Measurements from ENCODE around the gene FARP1.

The FARP1 gene

DNA sequence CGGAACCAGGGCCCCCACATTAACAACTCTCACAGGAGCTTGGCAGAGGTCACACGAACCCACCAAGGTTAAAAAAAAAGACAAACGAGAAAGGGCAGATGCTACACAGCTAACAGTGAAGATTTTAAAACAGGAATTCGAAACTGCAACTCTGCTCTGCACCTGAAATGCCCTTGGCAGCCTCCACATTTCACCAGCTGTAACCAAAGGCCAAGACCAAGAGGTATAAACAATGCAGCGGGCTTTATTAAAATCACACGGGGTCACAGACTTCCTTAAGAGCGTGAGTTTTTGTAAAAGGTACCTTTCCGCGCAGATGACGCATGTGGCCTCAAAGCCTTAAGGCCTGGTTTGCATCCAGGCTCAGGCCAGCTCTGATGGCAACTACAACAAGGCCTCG, 345.8 kb downstream of the FARP1 start:
- Histone ChIP-seq H3K4me1 (ENCODE audit: control insufficient read depth, insufficient read depth, low read length) (peaks cover 58% of the 10 kb centered on the region), H3K27me3 (ENCODE audit: control insufficient read depth, insufficient read depth, low read length) (no peaks in the 10 kb centered on the region), H3K36me3 (ENCODE audit: control insufficient read depth, insufficient read depth, low read length) (no peaks in the 10 kb centered on the region), H3K4me3 (ENCODE audit: low read length) (no peak overlapping the region), H3K9ac (ENCODE audit: low read length) (no peak overlapping the region), H3K9me3 (ENCODE audit: control insufficient read depth, low read length) (no peaks in the 10 kb centered on the region)

DNA sequence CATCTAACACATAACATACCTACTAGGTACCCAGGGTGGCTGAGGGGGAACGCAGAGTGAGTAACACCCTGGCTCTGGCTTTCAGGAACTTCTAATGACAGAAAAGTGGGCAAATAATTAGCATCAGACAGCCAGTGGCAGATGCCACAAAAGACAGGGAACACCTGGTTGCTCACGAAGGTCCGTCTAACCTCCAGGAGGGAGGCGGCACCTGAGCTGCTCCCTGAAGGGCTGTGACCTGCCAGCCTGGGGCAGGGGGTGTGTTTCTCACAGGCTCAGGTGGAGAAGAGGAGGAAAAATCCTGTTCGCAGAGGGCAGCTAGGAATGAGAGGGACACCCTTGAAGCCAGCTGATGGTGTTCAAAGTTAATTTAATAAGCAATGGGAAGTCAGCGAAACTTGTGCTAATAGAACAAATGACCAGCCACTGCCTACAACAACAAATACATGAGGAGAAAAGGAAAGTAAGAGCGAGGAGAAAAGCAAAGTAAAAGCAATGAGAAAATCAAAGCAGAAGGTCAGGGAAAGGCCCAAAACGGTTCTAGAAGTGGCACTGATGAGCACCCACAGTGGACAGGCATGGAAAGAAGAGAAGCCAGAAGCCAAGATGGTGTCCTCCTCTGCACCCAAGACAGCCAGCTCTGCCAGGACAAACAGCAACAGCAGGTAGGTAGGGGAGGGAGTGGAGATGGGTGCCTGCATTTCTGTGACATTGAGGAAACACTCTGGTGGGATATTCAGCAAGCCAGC, 346.7 kb downstream of the FARP1 start:
- Histone ChIP-seq H3K36me3 (ENCODE audit: control insufficient read depth, insufficient read depth, low read length) (no peaks in the 10 kb centered on the region), H3K27me3 (ENCODE audit: control insufficient read depth, insufficient read depth, low read length) (no peaks in the 10 kb centered on the region), H3K4me3 (ENCODE audit: low read length) (no peak overlapping the region), H3K9me3 (ENCODE audit: control insufficient read depth, low read length) (no peaks in the 10 kb centered on the region), H3K9ac (ENCODE audit: low read length) (peak overlapping the region; percentile 1), H3K4me1 (ENCODE audit: control insufficient read depth, insufficient read depth, low read length) (peaks cover 49% of the 10 kb centered on the region)

DNA sequence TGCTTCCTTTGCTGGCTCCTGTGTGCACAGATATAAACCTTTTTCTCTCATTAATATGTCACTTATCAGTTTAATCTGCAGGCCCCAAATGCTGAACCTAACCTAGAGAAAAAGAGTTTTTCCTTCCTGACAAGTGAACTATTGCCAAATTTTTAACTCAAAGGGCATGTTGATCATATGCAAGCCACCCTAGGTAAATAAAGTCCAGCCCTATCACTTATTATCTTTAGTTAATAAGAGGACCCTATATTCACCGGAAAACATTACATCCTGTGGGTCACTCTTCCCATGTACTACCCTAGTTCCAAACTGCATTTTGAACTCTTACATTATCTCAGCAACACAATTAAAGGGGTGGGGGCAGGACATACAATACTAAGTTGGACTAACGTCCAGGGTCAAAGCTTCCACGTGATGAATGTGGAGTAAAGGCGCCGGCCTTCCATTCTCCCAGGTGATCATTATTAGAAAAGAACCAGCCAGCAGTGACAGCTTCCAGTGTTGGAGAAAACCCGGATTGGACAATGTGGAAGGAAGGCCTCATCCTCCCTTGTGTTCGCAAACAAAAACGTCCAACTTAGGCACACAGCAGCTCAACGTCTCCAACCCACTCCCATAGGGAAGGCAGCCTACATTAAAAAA, 347.4 kb downstream of the FARP1 start:
- H3K4me1 ChIP-seq (ENCODE audit: control insufficient read depth, insufficient read depth, low read length): peaks cover 42% of the 10 kb centered on the region
- peak overlapping the region; percentile 1 for H3K9ac ChIP-seq (ENCODE audit: low read length)
- no peaks in the 10 kb centered on the region for H3K27me3 ChIP-seq (ENCODE audit: control insufficient read depth, insufficient read depth, low read length)
- no peak overlapping the region for H3K4me3 ChIP-seq (ENCODE audit: low read length)
- H3K36me3 ChIP-seq (ENCODE audit: control insufficient read depth, insufficient read depth, low read length): no peaks in the 10 kb centered on the region
- H3K9me3 ChIP-seq (ENCODE audit: control insufficient read depth, low read length): no peaks in the 10 kb centered on the region

DNA sequence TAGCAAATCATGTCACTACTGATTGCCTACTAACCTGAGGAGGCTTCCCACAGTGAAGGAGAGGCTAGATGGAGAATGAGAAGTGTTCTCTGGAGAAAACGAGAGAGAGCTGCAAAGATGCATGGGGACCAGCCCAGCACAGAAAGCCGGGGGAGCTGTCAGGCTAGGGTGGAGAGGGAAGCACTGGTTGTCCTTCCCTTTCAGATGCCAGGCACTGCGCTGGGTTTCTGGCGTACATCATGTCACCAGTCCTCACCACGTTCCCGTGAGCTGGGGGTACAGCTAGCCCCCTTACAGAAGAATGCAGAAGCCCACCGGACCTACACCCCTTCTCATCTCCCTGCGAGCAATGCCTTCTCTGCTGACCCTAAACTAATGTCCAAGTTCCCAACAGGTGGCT, 348.0 kb downstream of the FARP1 start:
- H3K4me1 ChIP-seq (ENCODE audit: control insufficient read depth, insufficient read depth, low read length): peaks cover 41% of the 10 kb centered on the region
- no peaks in the 10 kb centered on the region for H3K27me3 ChIP-seq (ENCODE audit: control insufficient read depth, insufficient read depth, low read length)
- no peaks in the 10 kb centered on the region for H3K9me3 ChIP-seq (ENCODE audit: control insufficient read depth, low read length)
- no peak overlapping the region for H3K9ac ChIP-seq (ENCODE audit: low read length)
- H3K4me3 ChIP-seq (ENCODE audit: low read length): no peak overlapping the region
- no peaks in the 10 kb centered on the region for H3K36me3 ChIP-seq (ENCODE audit: control insufficient read depth, insufficient read depth, low read length)

DNA sequence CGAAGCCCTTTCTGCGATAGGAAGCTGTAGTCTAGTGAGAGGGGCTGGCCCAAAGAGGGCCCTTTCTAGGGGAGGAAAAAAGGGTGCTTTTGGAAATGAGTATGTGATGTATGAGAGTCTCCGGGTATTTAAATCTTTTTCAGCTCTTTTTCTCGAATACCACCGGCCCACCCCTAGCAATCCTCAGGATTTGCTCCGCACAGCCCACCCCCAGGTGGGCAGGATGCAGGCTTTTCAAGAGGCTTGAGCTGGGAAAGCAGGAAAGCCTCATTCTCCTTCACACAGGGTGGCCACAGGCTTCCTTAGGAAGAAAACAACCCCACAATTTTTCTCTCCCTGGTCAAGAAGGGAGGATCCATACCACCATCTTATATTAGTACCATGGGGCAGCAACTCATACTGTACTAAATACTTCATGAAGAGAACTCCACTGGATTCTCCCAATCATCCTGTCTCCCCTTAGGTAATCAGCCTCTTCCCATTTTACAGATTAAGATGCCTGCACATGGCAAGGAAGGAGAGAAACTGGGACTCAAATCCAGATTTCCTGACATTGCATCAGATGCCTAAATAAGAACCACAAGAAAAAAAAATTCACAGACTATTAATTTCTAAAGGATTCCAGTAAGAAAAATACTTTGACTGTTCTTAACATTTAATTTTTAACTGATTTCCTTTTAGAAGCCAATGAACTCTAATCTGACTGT, 349.6 kb downstream of the FARP1 start:
- Histone ChIP-seq H3K36me3 (ENCODE audit: control insufficient read depth, insufficient read depth, low read length) (no peaks in the 10 kb centered on the region), H3K4me3 (ENCODE audit: low read length) (no peak overlapping the region), H3K9me3 (ENCODE audit: control insufficient read depth, low read length) (no peaks in the 10 kb centered on the region), H3K9ac (ENCODE audit: low read length) (no peak overlapping the region), H3K4me1 (ENCODE audit: control insufficient read depth, insufficient read depth, low read length) (peaks cover 44% of the 10 kb centered on the region), H3K27me3 (ENCODE audit: control insufficient read depth, insufficient read depth, low read length) (no peaks in the 10 kb centered on the region)

DNA sequence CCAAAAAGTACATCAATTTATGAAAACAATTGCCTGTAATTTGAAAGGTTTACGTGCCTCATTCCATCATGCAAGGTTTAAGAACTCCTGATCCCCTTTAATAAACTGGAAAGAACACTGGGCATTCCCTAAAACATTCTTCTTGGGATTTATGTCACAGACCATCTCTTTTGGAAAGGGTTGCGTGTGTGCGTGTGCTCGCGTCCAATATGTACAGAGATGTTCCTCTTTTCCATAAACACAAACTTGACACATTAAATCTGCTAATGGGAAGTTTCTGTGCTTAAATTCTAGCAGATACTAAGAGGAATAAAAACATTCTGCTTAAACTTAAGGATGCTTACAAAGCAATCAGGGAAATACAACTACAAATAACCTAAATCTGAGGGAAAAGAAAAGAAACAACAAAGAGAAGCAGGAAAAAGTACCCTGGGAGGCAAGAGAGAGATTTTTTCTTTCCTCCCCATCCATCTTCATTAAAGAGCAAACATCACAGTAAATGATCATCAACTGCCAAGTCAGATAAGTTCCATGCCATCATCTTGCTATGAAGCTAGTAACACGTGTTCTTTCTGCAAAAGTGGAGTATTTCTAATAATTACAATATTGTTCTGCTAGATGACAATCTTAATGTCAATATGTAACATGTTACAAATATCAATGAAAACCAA, 350.3 kb downstream of the FARP1 start:
- no peaks in the 10 kb centered on the region for H3K36me3 ChIP-seq (ENCODE audit: control insufficient read depth, insufficient read depth, low read length)
- H3K9me3 ChIP-seq (ENCODE audit: control insufficient read depth, low read length): no peaks in the 10 kb centered on the region
- peaks cover 44% of the 10 kb centered on the region for H3K4me1 ChIP-seq (ENCODE audit: control insufficient read depth, insufficient read depth, low read length)
- H3K4me3 ChIP-seq (ENCODE audit: low read length): no peak overlapping the region
- H3K9ac ChIP-seq (ENCODE audit: low read length): no peak overlapping the region
- H3K27me3 ChIP-seq (ENCODE audit: control insufficient read depth, insufficient read depth, low read length): no peaks in the 10 kb centered on the region

DNA sequence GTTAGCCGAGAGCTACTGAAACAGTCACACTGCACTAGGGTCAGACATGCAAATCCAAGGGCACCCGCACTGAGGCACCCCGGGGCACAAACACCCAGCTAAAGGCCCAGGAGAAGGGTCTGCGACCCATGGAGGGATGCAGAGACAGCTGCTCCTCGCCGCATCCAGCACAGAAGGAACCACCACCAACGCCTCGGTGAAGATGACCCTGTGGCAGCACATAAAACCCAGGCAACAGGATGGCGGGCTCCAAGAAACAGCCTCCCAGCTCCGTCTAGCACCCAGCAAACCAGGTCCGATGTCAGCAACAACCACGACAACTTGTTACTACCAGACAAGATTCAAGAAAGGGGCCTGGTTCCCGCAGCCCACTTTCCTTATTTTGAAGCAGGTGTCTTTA, 351.9 kb downstream of the FARP1 start:
- H3K4me1 ChIP-seq (ENCODE audit: control insufficient read depth, insufficient read depth, low read length): peaks cover 33% of the 10 kb centered on the region

DNA sequence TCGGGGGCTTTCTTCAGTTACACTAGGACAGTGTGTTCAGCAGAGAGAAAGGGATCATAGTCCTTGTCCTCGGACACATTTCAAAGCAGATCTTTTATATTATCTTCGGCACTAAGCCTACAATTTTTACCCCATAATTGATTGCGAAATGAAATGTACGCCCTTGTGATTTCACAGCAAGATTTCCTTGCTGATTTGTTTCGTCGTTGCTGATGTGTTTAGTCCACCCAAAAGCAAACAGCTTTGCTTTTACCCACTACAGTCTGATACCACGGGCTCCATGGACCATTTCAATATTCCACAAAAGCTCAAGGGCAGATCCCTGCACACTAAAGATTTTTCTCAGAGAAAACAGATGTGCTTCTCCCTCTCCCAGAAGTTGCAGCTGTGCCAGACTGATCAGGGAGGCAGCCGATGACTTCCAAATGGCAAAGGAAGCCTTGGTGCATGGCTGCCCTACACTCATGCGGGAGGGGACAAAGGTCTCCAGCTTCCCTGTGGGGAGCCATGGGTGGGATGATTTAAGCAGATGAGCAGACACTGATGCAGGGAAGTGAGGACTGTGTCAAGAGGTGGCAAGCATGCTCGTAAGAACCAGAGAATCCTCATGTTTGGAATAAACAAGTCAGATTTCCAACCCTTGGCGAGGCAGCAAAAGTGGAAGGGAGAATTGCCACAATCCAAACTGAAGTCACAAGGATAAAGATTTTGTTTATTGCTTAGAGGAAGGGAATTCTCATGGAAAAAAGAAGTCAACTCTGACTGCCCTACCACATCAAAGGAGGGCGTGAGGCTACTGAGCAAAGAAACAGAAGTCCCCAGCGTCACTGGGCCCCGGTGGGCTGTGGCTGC, 353.0 kb downstream of the FARP1 start:
- H3K9me3 ChIP-seq (ENCODE audit: control insufficient read depth, low read length): no peaks in the 10 kb centered on the region
- H3K4me3 ChIP-seq (ENCODE audit: low read length): no peak overlapping the region
- no peaks in the 10 kb centered on the region for H3K27me3 ChIP-seq (ENCODE audit: control insufficient read depth, insufficient read depth, low read length)
- H3K4me1 ChIP-seq (ENCODE audit: control insufficient read depth, insufficient read depth, low read length): peaks cover 22% of the 10 kb centered on the region
- peak overlapping the region; percentile 25 for H3K9ac ChIP-seq (ENCODE audit: low read length)
- H3K36me3 ChIP-seq (ENCODE audit: control insufficient read depth, insufficient read depth, low read length): no peaks in the 10 kb centered on the region

More for the DNA sequence above, 351.9 kb downstream of the FARP1 start:
- no peaks in the 10 kb centered on the region for H3K36me3 ChIP-seq (ENCODE audit: control insufficient read depth, insufficient read depth, low read length)
- H3K9ac ChIP-seq (ENCODE audit: low read length): no peak overlapping the region
- H3K9me3 ChIP-seq (ENCODE audit: control insufficient read depth, low read length): no peaks in the 10 kb centered on the region
- H3K4me3 ChIP-seq (ENCODE audit: low read length): no peak overlapping the region
- no peaks in the 10 kb centered on the region for H3K27me3 ChIP-seq (ENCODE audit: control insufficient read depth, insufficient read depth, low read length)

DNA sequence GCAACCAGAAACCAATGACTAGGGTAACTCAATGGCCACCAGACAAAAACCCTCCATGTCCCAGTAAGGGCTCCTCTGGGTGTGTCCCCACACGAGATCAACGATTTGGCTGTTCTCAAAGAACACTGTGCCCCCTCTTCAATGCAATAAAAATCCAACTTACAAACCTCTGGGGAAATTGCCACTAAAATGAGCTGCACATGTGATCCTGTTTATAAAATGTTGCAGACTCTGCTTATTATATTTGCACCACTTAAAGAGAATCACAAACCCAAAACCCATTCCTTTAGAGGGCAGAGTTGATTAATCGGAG, 353.5 kb downstream of the FARP1 start:
- Histone ChIP-seq H3K4me1 (ENCODE audit: control insufficient read depth, insufficient read depth, low read length) (peaks cover 17% of the 10 kb centered on the region), H3K27me3 (ENCODE audit: control insufficient read depth, insufficient read depth, low read length) (no peaks in the 10 kb centered on the region), H3K4me3 (ENCODE audit: low read length) (no peak overlapping the region), H3K36me3 (ENCODE audit: control insufficient read depth, insufficient read depth, low read length) (no peaks in the 10 kb centered on the region), H3K9ac (ENCODE audit: low read length) (no peak overlapping the region), H3K9me3 (ENCODE audit: control insufficient read depth, low read length) (no peaks in the 10 kb centered on the region)

DNA sequence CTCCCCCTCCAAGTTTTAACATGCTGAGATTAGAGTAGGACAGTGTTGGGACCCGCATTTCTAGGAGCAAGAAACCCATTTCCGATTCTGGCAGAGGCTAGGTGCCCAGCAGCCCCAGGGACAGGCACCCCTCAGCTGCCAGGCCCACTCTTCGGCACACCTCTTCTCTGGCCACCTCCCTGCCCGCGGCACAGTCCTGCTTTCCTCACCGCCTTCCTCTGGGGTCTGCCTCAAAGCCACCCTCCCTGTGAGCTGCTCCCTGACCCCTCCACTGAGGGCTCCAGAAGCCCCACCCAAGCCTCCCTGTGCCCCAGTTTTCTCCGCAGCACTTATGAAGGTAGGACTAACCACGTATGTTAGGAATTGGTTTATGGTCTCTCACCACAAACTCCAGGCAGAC, 354.1 kb downstream of the FARP1 start:
- Histone ChIP-seq H3K27me3 (ENCODE audit: control insufficient read depth, insufficient read depth, low read length) (no peaks in the 10 kb centered on the region), H3K9ac (ENCODE audit: low read length) (no peak overlapping the region), H3K4me1 (ENCODE audit: control insufficient read depth, insufficient read depth, low read length) (peaks cover 17% of the 10 kb centered on the region), H3K9me3 (ENCODE audit: control insufficient read depth, low read length) (no peaks in the 10 kb centered on the region), H3K36me3 (ENCODE audit: control insufficient read depth, insufficient read depth, low read length) (no peaks in the 10 kb centered on the region), H3K4me3 (ENCODE audit: low read length) (no peak overlapping the region)

DNA sequence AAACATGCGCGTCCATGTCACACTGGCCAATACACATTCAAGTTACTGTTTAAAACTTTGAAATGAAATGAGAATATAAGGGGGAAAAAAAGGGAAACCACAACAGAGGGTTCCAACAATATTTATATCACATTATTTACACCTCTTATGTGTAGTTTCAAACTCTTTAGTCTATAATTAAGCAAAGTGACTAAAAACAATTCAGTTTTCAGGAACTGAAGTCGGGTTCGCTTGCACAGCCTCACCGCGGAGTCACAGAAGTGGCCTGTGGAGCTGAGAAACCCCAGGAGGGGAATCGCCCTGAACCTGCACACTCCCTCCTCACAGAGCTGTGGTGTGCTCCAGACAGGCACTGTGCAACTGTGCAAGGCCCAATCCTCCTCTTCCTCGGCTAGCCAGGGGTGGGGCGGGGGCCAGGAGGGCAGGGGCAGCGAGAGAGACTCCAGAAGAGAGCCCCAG, 358.1 kb downstream of the FARP1 start:
- Histone ChIP-seq H3K36me3 (ENCODE audit: control insufficient read depth, insufficient read depth, low read length) (peaks cover 5% of the 10 kb centered on the region), H3K4me3 (ENCODE audit: low read length) (no peak overlapping the region), H3K9me3 (ENCODE audit: control insufficient read depth, low read length) (no peaks in the 10 kb centered on the region), H3K27me3 (ENCODE audit: control insufficient read depth, insufficient read depth, low read length) (no peaks in the 10 kb centered on the region), H3K4me1 (ENCODE audit: control insufficient read depth, insufficient read depth, low read length) (peaks cover 34% of the 10 kb centered on the region), H3K9ac (ENCODE audit: low read length) (no peak overlapping the region)

Measured in mucosa of stomach (tissue), 1 donor.